Prostate gland (tissue), 2 donors: Measurements from ENCODE around the gene CLNK. TPM values are rescaled to one million over a fixed set of nuclear protein-coding genes. Genes with fewer than 3 reads are reported as not detected.

ENCODE experiments used
- DNase-seq: peaks from one replicate; pipeline ENCODE4 v3.0.0-alpha.2; 2019; ENCODE audit warnings: low spot score
- H3K27ac ChIP-seq, 2 donors: fragments of 200-600 bp; sonication (generic); 2 replicates each; pipeline ENCODE4 v1.5.1; 2017 to 2019
- H3K27me3 ChIP-seq: fragments of 200-600 bp; sonication (generic); replicated peaks from 2 replicates; pipeline ENCODE4 v1.5.1; 2019; ENCODE audit not compliant: insufficient read depth
- H3K36me3 ChIP-seq, 2 donors: fragments of 200-600 bp; sonication (generic); 1 replicate in 1 of 2; 2 replicates in 1 of 2; pipeline versions ENCODE4 v1.5.1 to v1.8.1; 2017 to 2019
- H3K4me1 ChIP-seq: fragments of 200-600 bp; sonication (generic); replicated peaks from 2 replicates; pipeline ENCODE4 v1.5.1; 2019
- H3K4me3 ChIP-seq, 2 donors: fragments of 200-600 bp; sonication (generic); 2 replicates each; pipeline ENCODE4 v1.5.1; 2017 to 2019
- H3K9me3 ChIP-seq: fragments of 200-600 bp; sonication (generic); 2 replicates; pipeline ENCODE4 v1.5.1; 2017
- CTCF ChIP-seq, 4 experiments: fragments of 200-600 bp in 2 of 4; fragments of 450-650 bp in 2 of 4; sonication (generic) in 2 of 4; IDR thresholded peaks; 1 replicate in 3 of 4; 2 replicates in 1 of 4; pipeline ENCODE4 v1.5.1; 2016 to 2019; ENCODE audit warnings: antibody characterized with exemption in 4 of 4, mild to moderate bottlenecking in 2 of 4, moderate library complexity in 2 of 4
- POLR2A ChIP-seq: fragments of 450-650 bp; IDR thresholded peaks from one replicate; pipeline ENCODE4 v1.6.1; 2016; ENCODE audit warnings: antibody characterized with exemption, mild to moderate bottlenecking
- POLR2AphosphoS5 ChIP-seq: sonication (generic); formaldehyde crosslinking; IDR thresholded peaks from one replicate; pipeline ENCODE4 v1.6.1; 2017; ENCODE audit warnings: antibody characterized with exemption
- WGBS: methylation state at CpG from one replicate; pipeline ENCODE4 v1.1.5; 2018; 5-methylcytosine and 5-hydroxymethylcytosine counted together
- intact Hi-C: fragments of 100-400 bp; cut with DNase I; formaldehyde crosslinking; loops from one replicate; pipeline ENCODE4 v1.14.2; 2022
- total RNA-seq, 2 donors: library from RNA; depleted of rRNA; stranded (reverse); fragments of >200 nt; gene quantifications; one replicate each; pipeline ENCODE4 v1.1.0, GENCODE V29; 2016

The CLNK gene
- total RNA-seq, 2 donors from 2014 or later = not detected

GRCh38 chr4:10524196-10524833, 160.3 kb downstream of the CLNK start:
- no peaks in the 10 kb centered on the region for H3K27me3 ChIP-seq
- no peak overlapping the region for H3K4me3 ChIP-seq
- 93% methylated on average over 5 of the region's 5 CpGs for WGBS
- H3K27ac ChIP-seq = no peak overlapping the region
- TF ChIP-seq POLR2AphosphoS5 (no peak), CTCF (IDR thresholded peaks at IDR 0.05) (no peak), POLR2A (no peak)
- intact Hi-C loops = no loop called here
- no peaks in the 10 kb centered on the region for H3K9me3 ChIP-seq
- DNase-seq = no peak
- H3K36me3 ChIP-seq = no peaks in the 10 kb centered on the region
- H3K4me1 ChIP-seq = peaks cover 2% of the 10 kb centered on the region

- intact Hi-C loops = no loop called here
- Histone ChIP-seq H3K36me3 (no peaks in the 10 kb centered on the region), H3K4me1 (no peaks in the 10 kb centered on the region), H3K27ac (no peak overlapping the region), H3K4me3 (no peak overlapping the region), H3K27me3 (no peaks in the 10 kb centered on the region), H3K9me3 (no peaks in the 10 kb centered on the region)
- no peak for DNase-seq
- TF ChIP-seq POLR2A (no peak), POLR2AphosphoS5 (no peak), CTCF (IDR thresholded peaks at IDR 0.05) (no peak)
- 75% methylated on average over 3 of the region's 3 CpGs for WGBS
Measured at GRCh38 chr4:10521424-10521823, 163.1 kb downstream of the CLNK start.

GRCh38 chr4:10509733-10510132, 174.8 kb downstream of the CLNK start:
- no peak overlapping the region for H3K27ac ChIP-seq
- no peak for DNase-seq
- 79% methylated on average over 3 of the region's 3 CpGs for WGBS
- intact Hi-C loops = no loop called here
- no peaks in the 10 kb centered on the region for H3K27me3 ChIP-seq
- H3K36me3 ChIP-seq = no peaks in the 10 kb centered on the region
- H3K4me3 ChIP-seq = no peak overlapping the region
- no peak for TF ChIP-seq POLR2AphosphoS5
- no peak for TF ChIP-seq POLR2A
- no peak for TF ChIP-seq CTCF (IDR thresholded peaks at IDR 0.05)
- H3K9me3 ChIP-seq = no peaks in the 10 kb centered on the region
- H3K4me1 ChIP-seq = no peaks in the 10 kb centered on the region

GRCh38 chr4:10506077-10506476, 178.5 kb downstream of the CLNK start:
- intact Hi-C loops = no loop called here
- H3K36me3 ChIP-seq = no peaks in the 10 kb centered on the region
- no peak overlapping the region for H3K27ac ChIP-seq
- no peak for TF ChIP-seq POLR2AphosphoS5
- no peak for TF ChIP-seq POLR2A
- H3K27me3 ChIP-seq = no peaks in the 10 kb centered on the region
- H3K4me3 ChIP-seq = no peak overlapping the region
- H3K9me3 ChIP-seq = no peaks in the 10 kb centered on the region
- no peak for DNase-seq
- WGBS = 93% methylated on average over 4 of the region's 4 CpGs
- no peaks in the 10 kb centered on the region for H3K4me1 ChIP-seq

GRCh38 chr4:10504570-10505179, 179.9 kb downstream of the CLNK start:
- intact Hi-C loops = no loop called here
- TF ChIP-seq POLR2AphosphoS5 (no peak), CTCF (IDR thresholded peaks at IDR 0.05) (no peak), POLR2A (no peak)
- Histone ChIP-seq H3K4me1 (no peaks in the 10 kb centered on the region), H3K9me3 (no peaks in the 10 kb centered on the region), H3K27ac (no peak overlapping the region), H3K27me3 (no peaks in the 10 kb centered on the region), H3K36me3 (no peaks in the 10 kb centered on the region), H3K4me3 (no peak overlapping the region)
- no peak for DNase-seq
- WGBS = 63% methylated on average over 5 of the region's 5 CpGs
